HG02981 (cell line): ENCODE data around the gene CCBE1.

Experiments
- ATAC-seq: cut with Tn5 transposase; IDR thresholded peaks from one replicate; pipeline ENCODE4 v1.9.1; 2021; ENCODE audit warnings: mild to moderate bottlenecking, moderate library complexity; ENCODE audit not compliant: unreplicated experiment

The CCBE1 gene

DNA sequence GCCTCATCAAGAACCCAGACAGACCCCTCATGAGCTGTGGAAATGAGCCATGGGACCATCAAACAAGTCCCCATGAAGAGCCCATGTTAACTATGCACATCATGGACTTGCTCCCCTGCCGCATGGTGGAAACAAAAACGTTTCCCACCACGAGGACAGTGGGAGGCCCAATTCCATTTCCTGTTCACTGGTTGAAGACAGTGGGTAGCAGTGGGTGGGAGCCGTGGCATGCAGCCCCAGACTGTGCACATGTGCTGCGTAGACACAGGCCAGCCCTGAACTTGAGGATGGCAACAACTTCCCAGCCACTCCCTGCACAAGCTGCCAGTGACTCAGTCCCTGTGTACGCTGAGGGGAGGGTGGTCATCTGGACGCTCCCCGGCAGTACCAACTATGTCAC, 229.7 kb downstream of the CCBE1 start:
- ATAC-seq, result no peak

DNA sequence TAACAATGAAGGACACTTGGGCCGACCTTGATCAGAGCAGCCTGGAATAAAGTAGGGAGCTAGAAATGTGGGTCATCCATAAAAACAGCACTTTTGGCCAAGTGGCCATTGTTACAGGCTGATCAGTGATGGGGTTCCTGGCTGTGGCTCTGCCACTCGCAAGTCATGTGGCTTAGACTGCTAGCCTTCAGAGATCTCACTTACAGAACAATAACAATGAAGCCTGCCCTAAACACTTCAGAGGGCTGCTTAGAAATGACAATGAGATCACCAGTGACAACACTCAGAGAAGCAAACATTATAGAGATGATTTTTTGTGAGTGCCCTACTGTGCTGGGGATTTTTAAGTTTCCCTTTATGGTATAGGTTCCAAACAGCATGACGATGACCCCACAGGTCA, 230.2 kb downstream of the CCBE1 start:
- no peak for ATAC-seq

DNA sequence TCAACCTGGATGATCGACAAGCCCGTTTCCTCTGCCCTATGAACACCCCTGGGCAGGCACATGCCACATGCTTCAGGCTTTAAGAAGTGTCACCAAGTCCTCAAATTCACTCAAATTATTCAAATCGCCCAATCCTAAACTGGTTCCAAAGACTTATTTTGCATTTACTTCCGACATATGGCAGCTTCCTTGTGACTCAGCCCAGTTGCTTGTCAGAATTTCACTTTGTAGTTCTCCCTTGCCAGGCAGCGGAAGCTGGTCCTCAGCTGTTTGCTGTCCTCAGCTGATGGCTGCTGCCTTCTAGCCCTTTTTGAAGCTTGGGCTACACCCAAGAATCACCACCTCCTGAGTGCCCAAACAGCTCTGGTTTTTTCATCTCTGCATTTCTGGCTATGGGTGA, 232.7 kb downstream of the CCBE1 start:
- no peak for ATAC-seq

DNA sequence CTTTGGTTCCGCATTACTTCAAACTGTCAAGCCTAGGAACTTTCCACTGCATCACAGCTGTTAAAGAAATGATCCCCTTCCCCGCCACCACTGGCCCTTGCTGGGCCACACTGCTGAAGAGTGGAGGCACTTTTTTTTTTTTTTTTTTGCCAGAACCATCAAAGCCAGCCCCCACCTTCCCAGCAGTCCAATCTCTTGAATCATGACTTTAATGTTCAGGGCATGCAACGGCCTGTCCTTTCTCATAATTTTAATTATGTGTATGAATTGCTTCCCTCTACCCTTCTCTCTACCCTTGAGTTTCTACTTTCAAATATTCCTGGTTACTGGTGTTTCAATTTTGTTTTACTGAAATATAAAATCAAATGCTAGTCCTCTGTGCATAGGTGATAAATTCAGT, 236.1 kb downstream of the CCBE1 start:
- ATAC-seq, result no peak

DNA sequence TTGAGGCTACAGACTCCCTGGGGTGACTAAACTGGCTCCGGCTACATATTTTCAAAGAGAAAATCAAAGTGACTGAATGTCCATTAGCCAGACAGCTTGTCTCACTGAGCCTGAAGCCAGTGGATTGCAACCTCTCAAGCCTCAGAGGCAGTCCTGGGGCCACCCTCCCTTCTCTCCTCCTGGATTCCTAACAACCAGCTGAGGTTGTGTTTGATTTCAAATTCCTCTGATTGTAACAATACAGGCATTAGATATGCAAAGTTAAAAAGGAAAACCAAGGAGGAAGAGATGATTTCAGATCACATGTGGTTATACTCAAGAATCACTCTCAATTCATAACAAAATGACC, 237.2 kb downstream of the CCBE1 start:
- ATAC-seq, result no peak

DNA sequence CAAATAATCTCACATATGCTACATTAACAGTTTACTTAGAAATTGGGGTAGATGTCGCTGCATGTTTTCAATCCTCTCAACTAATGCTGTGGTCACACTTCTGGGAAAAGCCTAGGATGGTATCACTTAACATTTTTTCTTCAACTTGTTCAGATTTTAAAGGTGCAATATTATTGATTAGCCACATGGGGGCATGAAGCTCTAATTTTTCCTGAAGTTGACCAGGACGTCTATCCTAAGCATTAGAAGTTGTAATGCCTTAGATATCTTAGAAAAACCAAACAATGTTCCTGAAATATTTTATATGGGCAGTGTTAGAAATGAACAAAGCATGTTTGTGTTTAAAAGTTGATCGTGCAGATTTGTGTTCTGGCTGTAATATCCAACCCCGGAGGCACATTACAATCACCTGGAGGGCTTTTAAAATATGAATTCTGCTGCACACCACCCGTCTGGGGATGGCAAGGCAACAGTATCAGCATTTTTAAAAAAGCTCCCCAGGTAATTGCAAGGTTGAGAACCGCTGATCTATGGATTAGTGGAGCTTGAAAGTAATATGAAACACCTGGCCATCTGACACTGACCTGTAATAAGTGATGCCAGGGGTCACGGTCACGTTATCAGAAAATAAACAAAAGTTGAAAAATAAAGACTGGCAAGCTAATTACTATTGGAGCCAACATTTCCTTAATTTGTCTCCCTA, 237.7 kb downstream of the CCBE1 start:
- ATAC-seq, result no peak

DNA sequence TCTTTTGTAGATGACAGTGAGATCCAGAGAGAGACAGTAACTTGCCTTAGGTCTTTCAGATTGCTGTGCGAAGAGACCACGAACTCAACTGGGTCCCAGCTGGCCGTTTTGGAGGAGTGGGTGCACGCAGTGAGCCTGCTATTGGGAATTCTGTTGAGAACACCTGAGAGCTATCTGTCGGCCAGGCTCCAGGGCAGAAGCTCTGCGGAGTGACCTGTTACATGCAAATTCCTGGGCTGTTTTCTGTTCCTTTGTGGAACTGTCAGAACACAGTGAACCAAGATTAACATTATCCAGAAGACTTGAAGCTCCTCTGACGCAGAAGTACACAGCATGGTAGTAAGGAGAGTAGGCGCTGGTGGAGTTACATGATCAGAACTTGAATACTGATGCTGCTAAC, 238.6 kb downstream of the CCBE1 start:
- no peak for ATAC-seq

DNA sequence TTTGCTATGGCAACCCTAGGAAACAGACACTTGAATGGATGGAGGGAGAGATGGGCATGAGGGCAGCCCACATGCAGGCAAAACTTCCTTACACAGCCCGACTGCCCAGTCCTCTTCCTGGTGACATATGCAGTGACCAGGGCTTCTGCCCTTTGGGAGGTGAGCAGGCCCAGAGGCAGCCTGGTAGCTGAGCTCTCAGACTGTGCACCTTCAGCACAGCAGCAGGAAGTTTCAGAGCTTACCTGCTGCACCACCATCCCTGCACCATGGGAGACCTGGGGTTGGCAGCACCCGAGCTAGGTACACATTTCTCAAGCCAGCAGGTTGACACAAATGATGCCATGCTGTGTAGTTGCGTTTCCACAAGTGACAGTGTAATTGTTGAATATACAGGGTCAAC, 240.6 kb downstream of the CCBE1 start:
- no peak for ATAC-seq

DNA sequence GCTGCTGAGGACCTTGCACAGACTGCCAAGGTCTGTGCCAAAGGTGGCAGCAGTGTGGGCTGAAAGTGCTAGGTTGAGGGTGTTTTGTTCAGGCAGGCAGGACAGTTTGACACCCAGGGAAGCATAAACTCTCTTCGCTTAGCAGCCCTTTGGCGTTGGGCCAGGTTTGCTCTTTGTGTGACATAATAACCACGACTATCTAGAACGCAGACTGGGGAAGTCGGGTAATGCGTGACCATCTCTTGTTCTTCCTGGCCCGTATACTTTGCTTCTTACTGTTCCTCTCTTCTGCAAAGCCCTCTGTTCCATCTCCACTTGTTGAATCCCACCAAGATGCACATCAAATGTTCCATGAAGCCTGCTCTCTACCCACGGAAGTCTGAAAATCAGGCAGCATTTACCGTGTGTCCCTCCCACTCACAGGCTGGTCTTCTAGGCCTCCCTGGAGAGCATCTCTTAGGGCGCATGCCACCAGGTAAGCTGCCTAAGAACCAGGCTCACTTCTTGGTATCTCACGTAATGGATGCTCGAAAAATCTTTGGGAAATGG, 241.4 kb downstream of the CCBE1 start:
- no peak for ATAC-seq

DNA sequence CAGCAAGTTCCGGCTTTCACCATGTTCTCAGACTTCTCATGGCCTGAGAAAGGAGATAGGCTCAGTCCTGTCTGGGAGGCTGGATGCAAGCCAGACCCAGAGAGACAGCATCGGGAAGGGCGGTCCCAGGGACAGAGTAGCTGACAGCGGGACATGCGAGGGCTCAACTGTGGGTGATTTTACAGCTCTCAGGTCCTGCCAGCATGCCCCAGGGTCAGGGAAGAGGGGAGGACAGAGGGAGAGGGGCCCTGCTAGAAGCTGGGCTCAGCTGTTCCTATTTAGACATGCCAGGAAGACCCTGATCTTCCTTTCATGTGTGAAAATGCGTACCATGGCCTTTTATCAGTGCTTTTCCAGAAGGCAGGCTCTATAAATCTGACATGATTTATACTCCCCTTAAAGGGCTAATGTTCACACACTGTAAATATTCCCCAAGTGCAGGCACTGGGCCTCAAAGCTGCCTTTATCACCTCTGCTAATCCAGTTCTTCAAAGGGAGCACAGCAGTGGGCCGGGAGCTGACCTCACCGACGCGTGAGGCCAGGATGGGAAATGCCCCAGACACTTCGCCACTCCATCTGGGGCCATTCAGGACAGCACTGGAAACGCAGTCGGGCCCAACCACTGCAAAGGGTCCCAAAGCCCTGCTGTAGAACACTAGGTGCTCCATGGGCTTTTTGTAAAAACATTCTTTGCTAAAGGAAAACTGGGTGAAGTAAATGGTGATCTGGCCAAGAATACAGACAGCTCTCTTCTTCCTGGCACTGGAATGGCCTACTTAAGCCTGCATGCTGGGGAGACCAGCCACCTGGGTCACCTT, 242.1 kb downstream of the CCBE1 start:
- ATAC-seq, result no peak

DNA sequence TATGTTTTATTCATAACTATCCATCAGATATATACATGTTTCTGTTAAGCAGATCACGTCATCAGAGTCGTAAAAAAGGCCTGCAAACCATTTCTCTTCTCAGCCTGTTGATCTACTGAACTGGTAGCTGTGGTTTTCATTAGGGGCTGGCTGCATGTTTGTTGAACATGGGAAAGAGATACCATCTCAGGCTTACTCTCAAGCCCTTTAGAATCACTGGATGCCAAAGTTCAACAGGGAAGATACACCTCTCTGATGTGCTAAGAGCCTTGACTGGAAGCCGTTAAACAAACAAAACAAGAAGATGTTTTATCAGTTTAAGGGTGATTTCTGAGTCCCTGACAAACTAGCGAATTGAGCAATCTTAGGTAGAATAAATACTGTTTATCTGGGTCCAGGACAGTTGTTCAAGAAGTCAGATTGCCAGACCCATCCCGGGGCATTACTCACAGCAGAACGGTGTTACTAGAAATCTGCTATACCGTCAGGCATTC, 243.7 kb downstream of the CCBE1 start:
- no peak for ATAC-seq

DNA sequence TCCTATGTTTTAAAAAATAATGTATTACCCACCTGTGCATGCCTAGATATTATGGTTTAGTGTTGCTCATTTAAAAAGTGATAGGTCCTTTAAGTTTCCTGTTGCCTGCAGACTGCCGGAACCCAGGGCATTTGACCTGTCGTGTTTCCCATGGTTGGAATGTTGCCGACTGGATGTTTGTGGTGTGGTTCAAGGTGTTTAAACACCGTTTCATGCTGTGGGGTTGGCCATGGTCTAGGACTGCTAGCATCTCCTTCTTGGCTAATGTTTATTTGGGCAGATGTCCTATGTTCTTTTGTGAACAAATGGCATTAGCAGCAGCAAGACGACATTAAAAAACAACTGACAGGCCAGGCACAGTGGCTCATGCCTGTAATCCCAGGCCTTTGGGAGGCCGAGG, 245.3 kb downstream of the CCBE1 start:
- ATAC-seq, result no peak

DNA sequence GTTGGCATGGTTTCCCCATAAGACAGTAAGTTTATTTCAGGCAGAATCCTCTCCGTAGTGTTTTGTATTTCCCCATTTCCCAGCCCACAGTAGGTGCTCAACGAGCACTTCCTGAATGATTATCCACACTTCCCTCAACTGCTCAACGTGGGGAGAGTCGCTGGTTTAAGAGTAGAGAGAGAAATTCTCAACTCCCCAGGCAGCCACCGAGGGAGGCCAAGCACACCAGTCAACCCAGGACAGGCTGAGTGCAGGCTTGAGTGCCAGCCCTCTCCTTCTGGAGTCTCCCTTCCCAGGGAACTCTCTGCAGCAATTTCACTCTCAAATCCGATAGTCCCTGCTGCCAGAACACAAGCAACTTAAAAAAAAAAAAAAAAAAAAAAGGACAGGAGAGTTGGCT, 246.2 kb downstream of the CCBE1 start:
- ATAC-seq, result no peak

DNA sequence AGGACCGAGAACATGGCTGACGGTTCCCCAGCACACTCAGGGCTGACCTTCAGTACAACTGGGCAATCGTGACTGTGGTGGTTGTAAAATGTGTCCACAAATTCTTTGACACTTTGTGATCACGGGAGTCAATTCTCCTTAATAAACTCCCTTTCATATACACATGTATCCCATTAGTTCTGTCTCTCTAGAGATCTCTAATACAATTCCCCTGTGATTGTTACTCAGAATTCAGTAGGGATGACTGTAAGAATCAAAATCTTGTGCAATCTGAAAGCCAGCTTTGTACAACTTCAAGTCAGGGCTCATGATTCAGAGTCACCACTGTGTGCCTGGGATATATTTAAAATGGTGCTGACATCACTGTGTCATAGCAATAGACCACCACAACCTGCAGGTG, 248.7 kb downstream of the CCBE1 start:
- no peak for ATAC-seq

DNA sequence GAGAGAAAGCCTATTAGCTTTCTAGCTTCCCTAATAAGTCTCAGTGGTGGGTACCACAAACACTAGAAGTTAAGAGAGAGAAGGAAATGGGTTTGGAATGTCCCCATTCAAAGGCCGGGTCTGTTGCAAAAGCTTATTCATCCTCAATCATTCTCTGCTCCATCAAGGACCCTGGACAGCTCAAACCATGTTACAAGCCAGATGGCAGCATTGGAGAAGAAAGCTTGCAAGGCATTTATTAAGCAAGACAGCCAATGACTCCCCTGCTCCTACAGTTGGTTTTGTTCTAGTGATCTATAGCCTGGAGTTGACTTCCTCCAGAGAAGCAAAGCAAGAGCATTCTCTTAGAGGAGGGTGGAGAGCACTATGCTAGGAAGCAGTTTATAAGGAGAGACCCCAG, 251.2 kb downstream of the CCBE1 start:
- no peak for ATAC-seq

DNA sequence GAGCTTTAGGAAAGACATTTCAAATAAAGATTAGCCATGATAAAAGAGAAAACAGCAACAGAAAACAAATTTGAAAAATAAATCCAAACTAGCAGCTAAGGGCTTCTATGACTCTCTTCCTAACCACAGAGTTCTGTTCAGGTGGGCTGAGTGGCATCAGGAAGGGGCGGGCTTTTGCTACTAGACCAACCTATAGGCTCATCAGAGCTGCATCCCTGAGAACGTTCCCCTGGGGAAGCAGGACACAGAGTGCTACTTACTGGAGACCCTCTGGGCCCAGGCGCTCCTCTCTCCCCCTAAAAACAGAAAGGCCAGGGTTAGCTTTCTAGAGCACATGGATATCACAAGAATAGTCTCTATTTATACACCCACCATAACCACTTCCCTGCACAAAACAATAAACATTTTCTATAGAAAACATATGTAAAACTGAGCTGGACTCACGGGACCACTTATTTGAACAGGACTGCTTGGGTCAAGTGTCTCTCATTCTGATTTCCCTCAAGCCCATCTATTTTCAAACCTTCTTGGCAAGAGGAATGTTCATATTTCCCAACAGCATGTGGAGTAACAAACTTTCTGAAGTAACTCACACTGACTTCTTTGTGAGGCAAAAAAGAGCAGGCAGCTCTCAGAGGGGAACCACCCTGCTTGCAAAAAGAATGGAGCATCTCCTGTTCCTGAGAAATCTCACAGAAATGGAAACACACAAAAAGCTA, 259.2 kb downstream of the CCBE1 start:
- ATAC-seq, result no peak

DNA sequence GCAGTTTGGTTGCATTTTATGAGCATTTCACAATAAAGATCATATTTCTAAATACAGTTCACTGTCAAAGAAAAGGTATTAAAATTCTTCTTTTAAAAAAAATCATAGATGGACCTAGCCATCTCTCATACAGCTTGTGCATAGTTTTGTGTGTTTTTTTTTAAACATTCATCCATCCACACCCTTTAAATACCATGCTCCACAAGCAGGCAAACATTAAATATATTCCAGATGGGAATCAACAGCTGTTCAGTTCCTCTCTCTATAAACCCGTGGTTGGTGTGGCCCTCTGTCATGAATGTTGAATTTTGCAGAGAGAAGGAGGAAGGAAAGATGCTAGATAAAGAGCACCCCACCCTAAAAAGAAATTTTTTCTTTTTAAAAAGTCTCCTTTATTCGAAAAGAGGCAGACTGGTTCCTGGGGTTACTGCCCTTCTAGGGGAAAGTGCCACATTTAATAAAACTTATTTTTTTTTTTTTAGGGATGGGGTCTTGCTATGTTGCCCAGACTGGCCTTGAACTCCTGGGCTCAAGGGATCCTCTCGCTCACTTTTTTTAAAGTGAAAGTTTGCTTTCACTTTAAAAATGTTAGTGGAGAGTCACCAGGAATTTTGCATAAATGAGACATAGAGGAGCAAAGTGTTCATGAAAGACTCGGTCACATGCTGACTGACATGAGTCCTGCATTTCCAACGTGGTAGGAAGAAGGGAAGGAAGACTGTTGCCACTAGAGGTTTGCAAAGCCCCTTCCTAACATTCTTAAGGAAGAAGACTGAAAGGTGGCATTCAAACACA, 264.2 kb downstream of the CCBE1 start:
- ATAC-seq, result no peak

DNA sequence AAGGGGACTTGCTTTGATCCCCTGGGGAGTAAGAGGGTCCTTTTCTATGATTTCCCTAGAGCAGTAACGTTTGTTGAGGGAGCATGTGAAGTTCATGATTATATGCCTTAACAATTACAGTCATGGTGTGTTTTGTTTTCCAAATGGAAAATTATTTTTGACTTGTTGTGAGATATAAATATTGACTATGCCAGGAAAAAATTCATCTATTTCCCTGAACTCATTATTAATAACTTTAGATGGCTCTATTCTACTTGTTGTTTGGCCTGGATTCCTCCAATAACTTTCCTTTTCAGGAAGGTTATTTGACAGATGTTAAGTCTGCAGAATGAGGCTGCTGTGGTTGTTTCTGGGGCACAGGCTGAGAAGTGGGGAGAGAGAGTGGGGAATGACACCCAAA, 266.1 kb downstream of the CCBE1 start:
- ATAC-seq, result no peak

DNA sequence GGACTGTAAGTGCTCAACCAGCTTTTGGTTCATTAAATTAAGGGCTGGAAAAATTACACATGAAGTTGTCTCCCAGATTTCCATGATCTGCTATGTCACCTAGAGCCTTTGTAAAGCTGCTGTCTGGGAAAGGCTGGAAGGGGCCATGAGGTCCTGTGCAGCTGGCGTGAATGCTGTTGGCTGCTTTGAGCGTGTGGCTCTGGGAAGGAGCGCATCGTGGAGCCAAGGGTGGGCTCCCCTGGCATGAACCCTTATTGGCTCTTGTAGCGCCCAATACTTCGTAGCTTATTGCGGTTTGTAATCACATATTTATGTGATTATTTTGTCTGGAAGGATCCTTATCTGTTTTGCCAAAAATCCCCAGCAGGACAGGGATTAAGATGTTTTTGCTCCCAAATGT, 267.6 kb downstream of the CCBE1 start:
- ATAC-seq, result no peak

DNA sequence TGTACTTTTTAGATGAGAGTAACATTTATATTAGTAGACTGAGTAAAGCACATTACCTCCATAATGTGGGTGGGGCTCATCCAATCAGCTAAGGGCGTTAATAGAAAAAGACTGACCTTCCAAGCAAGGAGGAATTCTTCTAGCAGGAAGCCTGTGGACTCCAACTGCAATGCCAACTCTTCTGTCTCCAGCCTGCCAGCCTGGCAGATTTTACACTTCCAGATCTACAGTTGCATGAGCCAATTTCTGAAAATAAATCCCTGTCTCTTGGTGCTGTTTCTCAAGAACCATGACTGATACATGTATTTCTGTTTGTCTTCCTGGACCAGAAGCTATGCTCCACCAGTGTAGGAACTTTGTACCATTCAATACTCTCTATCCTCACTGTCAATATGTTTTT, 269.2 kb downstream of the CCBE1 start:
- no peak for ATAC-seq

DNA sequence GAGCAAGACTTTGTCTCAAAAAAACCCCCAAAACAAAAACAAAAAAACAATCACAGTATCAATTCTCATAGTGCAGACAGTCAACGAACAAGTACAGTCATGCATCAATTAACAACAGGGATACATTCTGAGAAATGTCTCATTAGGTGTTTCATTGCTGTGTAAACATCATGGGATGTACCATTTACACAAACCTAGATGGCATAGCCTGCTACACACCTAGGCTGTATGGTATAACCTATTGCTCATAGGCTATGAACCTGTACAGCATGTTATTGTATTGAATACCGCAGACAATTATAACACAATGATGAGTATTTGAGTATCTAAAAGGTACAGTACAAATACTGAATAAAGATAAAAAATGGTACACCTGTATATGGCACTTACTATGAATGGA, 270.4 kb downstream of the CCBE1 start:
- ATAC-seq, result no peak
